GM21515 (cell line): ENCODE data around the gene FAM120A.
A peak's percentile ranks its signal among the peaks of the same experiment; 100 is the strongest.

Experiments
- ATAC-seq: cut with Tn5 transposase; IDR thresholded peaks from one replicate; pipeline ENCODE4 v1.9.1; 2021; ENCODE audit not compliant: unreplicated experiment

The FAM120A gene

GRCh38 chr9:93592643-93593021 lies 141.1 kb downstream of the FAM120A start:
- no peak for ATAC-seq

GRCh38 chr9:93593144-93593658 lies 141.7 kb downstream of the FAM120A start:
- ATAC-seq: no peak

- no peak for ATAC-seq
Measured at GRCh38 chr9:93594041-93594756, 142.7 kb downstream of the FAM120A start.

GRCh38 chr9:93595461-93595860 lies 144.0 kb downstream of the FAM120A start:
- ATAC-seq: no peak

- ATAC-seq: no peak
Measured at GRCh38 chr9:93595861-93596365, 144.4 kb downstream of the FAM120A start.

- no peak for ATAC-seq
Measured at GRCh38 chr9:93596399-93596798, 144.9 kb downstream of the FAM120A start.

GRCh38 chr9:93597142-93597706 lies 145.7 kb downstream of the FAM120A start:
- ATAC-seq: no peak

- ATAC-seq: no peak
Measured at GRCh38 chr9:93597871-93598646, 146.6 kb downstream of the FAM120A start.

- ATAC-seq: no peak
Measured at GRCh38 chr9:93598647-93599241, 147.3 kb downstream of the FAM120A start.

- no peak for ATAC-seq
Measured at GRCh38 chr9:93599571-93600403, 148.3 kb downstream of the FAM120A start.

- no peak for ATAC-seq
Measured at GRCh38 chr9:93600504-93600903, 149.0 kb downstream of the FAM120A start.

GRCh38 chr9:93601063-93601462 lies 149.6 kb downstream of the FAM120A start:
- no peak for ATAC-seq

- no peak for ATAC-seq
Measured at GRCh38 chr9:93601666-93602065, 150.2 kb downstream of the FAM120A start.

- ATAC-seq: no peak
Measured at GRCh38 chr9:93603011-93603410, 151.5 kb downstream of the FAM120A start.

GRCh38 chr9:93603906-93604326 lies 152.4 kb downstream of the FAM120A start:
- ATAC-seq: no peak

GRCh38 chr9:93606187-93606586 lies 154.7 kb downstream of the FAM120A start:
- no peak for ATAC-seq

- no peak for ATAC-seq
Measured at GRCh38 chr9:93610206-93610605, 158.7 kb downstream of the FAM120A start.

GRCh38 chr9:93612052-93612795 lies 160.7 kb downstream of the FAM120A start:
- no peak for ATAC-seq

GRCh38 chr9:93612796-93613154 lies 161.3 kb downstream of the FAM120A start:
- peak; percentile 63 for ATAC-seq

GRCh38 chr9:93613174-93613573 lies 161.7 kb downstream of the FAM120A start:
- ATAC-seq: no peak
